HG03354 (cell line): Measurements from ENCODE around the gene MYO5B.

Experiments
- ATAC-seq: cut with Tn5 transposase; IDR thresholded peaks from one replicate; pipeline ENCODE4 v1.9.1; 2021; ENCODE audit warnings: mild to moderate bottlenecking; ENCODE audit not compliant: unreplicated experiment, poor library complexity, severe bottlenecking

Gene MYO5B

DNA sequence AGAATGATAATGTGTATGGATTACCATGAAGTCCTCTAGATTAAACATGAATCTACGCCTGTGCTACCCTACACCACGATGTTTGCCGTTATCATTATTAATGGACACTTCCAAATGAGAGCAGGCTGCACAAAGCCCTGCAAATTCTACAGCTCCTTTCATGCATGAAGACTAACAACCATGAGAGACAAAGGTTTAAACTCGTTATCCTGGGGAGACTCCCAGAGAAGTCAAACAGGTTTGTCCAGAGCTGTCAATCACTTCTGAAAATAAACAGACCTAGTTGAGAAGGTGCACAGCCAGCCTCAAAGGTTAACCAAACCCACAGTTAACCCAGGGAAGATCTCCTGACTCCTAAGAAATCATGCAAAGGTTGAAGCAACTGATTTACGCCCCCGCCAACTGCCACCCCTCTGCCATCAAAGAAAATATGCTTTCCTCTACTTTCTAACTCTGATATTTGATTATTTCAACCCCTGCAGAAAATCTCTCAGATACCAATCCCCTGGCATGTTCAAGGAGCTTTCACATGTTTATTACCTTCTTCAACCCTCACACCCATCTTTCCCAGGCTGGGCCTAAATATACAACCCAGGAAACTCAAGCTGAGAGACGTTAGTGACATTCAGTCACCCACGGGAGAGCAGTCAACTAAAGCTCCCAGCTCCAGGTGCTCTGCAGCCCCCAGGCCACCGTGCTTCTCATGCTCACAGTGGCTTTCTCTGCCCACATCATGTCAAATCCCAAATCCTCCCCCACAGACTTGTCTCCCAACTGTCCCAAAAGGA is 35.9 kb downstream of the MYO5B start:
- no peak for ATAC-seq

DNA sequence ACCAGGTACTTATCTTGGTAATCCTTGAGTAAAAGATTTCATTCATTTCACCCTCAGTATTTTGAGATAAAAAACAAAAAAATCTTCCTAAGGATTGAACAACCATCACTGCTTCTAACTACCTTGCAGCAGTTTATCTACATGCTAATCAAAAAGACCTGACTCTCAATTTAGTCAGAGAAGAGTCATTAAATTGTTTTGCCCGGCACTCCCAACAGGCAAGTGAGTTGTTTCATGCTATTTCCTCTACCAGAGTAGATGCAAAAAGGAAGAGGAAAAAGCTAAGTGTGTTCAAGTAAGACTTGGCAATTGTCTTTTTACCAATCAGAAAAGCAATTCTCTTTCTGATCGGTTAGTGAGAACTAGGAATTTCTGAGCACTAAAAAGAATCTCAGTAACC is 39.5 kb downstream of the MYO5B start:
- ATAC-seq, result no peak

DNA sequence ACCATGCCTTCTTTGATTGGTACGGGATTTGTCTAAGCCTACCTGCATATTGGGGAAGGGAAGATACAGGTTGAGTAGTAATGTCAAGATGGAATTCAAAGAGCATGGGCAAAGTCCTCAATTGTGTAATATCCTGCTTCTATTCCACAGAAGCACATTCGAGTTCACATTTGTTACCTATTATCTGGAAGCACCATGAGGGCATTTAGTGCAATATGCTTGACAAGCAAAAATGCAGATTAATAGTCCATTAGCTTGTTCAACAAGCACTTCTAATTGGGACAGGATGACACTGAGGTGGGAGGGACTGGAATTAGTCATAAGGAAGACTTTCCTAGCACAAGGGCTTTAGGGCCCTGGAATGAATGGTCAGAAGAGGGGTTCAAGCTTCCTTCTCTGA is 40.5 kb downstream of the MYO5B start:
- no peak for ATAC-seq

DNA sequence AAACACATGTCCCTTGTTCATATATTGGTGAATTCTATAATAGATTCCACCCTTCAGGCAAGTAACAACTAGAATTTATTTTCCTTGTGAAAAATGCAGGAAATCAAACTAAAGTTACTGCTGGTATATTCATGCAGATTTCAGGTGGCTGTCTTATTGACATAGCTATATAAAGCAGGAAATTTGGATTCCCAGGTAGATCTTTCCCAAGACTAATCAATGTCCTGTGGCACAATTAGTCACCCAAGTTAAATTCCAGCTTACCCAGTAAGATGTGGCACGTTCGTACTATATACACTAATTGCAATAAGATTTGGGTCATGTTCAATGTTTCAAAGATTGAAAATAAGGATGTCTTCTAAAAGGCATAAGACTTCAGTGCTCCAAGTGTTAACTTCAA is 42.0 kb downstream of the MYO5B start:
- ATAC-seq, result no peak

DNA sequence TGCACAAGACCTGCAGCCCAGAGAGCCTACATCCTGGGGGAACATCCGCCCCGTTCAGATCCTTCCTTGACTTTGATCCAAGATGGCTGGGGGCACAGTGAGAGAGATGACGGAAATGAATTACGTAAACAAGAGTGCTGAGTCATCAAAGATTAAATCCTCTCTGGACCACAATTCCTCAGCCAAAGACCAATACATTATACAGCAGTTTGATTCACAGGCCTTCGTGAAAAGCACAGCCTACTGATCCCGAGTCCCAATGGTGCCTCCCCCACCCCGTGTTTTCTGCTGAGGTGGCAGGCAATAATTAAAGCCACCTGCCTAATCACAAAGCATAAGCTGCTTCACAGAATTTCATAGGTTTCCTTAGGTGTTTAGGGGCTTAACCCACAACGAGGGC is 43.0 kb downstream of the MYO5B start:
- ATAC-seq, result no peak

DNA sequence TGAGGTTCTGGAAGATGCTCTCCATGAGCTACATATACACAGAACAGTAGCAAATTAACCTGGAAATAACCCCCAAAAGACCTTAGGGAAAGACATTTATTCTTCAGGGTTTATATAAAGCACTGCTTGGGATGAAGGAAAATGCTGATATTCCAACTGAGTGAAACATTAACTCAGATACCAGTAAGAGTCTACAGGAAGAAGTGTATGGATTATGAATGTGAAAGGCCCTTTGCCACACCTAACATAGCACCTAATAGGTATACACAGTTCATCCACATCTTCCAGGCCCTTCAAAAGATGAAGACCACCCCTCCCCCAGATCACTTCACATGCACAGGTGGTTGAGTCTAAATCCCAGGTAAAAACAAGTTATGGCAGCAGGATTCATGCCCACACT is 50.4 kb downstream of the MYO5B start:
- ATAC-seq, result no peak

DNA sequence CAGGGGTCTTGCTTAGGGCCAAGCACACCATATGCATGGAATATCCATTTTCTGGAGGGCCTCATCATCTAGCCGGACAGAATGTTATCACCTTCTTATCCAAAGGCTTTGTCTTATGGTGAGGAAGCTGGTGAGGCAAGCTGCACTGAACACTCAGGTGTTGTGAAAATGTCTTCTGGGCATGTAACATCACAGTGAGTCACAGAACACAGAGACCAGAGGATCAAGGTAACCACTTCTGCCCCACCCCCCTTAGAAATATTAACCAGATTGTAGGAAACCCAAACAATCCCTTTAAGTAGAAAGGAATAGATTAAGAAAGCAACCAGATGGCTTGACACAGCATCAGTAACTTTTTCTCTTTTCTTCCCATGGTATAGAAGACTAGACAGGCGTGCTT is 51.1 kb downstream of the MYO5B start:
- ATAC-seq, result no peak

DNA sequence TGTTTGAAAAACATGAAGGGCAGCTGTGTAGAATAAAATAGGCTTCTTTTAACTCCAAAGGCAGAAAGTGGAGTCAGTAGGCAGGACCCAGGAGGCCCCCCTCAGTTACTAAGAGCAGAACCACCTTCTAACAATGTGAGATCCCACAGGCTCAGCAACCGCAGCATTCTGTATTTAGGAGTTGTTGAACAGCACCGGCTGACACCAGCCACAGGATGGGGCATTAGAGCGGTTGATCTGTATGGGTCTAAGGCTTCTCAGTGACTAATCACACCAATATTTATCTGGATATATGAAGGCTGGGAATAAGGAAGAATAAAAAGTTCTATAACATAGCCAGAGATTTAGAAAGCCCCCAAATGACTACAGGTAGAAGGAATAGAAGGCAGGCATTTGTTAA is 51.7 kb downstream of the MYO5B start:
- no peak for ATAC-seq

DNA sequence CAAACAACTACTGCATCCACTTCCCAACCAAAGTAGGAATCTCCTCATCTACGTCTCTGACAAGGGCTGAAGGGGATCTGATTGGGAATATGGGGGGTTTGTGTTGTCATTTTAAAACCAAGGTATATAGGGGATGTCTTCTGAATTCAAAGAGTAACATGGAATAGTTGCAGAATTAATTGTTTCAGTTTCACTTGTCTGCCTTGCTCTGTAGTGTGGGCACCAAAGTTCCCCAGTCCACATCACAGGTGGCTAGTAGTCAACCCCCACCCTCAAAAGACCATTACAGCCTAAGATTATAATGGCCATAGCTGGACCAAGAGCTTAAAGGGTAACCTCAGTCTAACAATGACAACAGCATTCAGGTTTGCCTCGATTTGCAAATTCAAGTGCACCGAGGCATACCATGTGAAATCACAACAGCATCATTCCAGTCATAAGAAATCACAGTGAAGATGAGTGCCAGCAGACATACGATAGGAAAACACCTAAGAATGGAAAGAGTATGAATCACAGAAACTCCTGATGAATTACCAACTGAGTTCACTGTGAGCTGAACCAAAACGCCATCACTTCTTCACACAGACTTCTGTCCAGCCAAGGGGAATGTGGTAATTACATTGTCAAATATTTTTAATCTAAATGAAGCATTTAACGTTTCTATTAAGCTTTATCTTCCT is 52.4 kb downstream of the MYO5B start:
- no peak for ATAC-seq

DNA sequence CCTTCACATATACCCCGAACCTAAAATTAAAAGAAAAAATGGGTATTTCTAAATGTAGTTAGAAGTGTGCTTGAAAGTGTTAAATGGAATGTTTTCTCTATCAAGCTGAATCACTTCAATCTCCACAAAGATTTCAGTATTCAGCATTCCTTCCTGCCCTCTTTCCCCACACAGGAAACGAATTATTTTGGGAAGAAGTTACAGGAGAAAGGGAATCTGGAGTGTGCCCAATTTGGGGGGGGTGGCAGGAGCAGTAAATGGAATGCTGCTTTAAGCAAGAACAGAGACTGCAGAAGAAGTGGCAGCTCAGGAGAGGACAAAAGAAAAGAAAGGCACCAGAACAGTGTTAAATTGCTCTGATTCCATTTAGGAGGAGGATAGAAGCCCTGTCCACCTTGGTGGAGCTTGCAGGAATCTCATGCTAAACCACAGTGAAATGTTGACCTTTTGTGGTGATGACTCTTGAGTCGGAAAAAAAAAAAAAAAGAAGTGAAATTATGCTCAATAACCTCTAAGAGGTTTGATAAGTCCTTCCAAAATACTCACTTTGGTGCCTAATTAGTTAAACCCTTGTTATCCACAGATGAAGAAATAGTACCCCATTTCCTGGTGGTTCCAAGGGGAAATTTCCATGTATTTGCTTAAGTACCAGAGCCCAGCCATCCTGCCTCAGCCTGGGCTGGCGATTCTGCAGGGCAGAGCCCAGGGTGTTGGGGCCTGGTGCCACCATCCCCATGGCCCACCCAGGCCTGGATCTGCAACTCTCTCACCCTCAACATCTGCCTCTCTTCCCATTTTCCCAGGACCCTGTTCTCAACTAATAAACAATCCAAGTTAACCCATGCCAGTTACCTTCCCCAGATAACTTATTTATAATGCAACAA is 56.5 kb downstream of the MYO5B start:
- no peak for ATAC-seq

DNA sequence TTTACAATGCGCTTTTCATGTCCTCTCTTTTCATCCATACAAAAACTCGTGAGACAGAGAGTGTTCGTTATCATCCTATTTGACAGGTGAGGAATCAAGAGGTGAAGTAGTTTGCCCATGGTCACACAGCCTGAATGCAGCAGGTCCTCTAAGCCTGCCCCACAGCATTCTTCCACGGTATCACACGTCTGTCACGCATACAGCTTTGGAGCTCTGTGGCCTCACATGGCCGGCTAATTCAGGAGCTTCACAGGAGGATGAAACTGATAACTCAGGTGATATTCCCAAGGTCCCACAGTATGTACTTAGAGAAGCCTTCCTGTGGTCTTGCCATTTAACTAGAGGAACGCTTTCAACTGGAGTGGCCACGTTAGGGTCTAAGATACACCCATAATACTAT is 59.0 kb downstream of the MYO5B start:
- no peak for ATAC-seq

DNA sequence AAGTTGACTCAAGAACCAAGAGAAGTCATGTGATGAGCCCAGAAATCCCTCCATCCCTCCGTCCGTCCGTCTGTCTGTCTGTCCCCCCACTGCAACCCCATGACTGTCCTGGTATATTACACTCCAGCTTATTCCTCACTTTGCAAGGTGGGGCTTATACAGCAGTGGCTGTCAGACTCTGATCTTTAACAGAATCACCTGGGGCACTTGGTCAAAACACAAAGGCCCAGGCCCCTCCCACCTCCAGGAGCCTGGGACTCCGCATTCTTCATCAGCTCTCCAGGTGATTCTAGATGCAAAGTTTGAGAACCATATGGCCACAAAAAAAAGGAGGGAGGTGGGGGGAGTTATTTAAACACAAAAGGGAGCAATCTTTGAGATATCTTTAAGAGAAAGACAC is 61.4 kb downstream of the MYO5B start:
- ATAC-seq, result no peak

DNA sequence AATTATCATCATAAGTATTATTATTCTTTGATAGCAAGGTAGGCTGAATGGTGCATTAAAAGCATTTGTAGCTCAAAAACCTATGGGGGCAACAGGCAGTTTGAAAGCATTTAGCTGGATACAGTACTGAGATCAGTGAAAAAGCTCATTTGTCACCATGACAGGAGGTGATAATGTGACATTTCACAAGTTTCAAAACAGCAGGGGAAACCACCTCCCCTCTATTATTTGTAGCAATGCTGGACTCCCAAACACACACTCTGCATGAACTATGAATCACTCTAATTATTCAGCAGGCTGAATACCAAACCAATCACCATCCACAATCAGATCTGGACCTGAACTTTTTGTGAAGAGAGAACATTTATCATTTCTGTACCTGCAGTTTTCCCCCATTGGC is 63.4 kb downstream of the MYO5B start:
- ATAC-seq, result no peak

DNA sequence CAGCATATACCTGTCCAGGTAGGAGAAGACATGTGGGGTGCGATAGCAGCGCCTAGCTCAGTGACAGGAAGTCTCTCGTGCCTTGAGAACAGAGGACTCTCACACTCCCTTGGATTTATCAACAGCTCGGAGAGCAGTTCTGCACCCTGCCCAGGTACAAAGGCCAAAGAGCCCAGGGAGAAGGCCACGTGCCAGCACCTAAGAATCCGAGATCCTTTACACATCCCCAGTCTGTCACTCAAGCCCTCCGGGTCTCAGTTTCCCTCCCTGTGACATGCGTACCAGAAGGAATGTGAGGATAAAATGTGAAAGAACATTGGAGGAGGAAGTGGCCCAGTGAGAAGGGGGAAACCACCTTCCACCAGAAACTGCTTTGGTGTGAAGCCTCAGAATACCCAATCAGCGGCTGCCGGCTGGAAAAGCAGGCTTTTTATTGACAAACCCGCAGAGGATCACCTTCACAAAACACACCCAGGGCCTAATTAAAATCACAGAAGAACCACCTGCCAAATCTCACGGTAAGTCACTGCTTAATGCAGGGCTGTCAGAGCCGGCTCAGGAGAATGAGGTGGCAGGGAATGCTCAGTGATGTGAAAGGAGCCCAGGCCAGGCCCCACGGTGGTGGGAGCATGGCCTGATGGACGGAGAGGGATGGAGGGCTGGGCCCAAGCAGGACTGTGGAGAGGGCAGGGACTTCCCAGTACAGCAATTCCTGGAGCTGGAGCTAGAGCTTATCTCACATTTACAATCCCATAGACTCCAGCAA is 66.3 kb downstream of the MYO5B start:
- ATAC-seq, result no peak

DNA sequence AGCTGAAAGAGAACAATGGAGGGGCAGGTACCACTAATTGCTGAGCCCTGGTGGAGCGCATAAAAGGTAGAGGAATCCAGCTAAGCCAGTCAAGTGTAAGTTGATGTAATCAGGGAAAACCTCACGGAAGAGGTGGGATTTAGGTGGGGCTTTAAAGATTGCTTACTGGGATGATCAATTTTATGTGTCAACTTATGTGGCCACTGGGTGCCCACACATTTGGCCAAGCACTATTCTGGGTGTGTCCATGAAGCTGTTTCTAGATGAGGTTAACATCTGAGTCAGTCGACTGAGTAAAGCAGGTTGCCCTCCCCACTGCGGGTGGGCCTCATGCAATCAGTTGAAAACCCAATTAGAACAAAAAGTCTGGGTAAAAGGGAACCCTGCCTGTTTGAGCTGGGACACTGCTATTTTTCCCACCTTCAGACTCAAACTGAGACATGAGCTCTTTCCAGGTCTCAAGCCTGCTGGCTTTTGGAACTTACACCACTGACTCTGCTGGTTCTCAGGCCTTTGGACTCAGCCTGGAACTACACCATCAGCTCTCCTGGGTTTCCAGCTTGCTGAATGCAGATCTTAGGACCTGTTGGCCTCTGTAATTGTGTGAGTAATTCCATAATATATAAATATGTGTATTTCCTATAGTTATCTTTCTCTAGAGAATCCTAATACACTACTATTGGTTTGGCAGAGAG is 67.3 kb downstream of the MYO5B start:
- ATAC-seq, result no peak

DNA sequence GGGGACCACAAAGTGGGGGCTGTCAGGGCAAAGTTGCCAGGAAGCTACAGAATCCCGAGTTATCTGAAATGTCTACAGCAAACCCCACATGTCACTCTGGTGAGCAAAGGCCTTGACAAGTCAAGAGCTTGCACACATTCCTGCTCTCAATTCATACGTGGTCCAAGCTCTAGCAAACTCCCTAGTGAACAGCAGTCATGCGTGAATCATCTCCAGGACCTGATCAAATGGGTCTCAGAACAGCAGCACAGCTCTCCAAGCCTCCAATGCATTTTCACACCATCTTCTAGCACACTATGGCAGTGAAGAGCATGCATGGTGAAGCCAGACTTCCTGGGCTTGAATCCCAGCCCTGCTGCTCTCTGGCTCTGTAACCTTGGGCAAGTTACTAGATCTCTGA is 68.5 kb downstream of the MYO5B start:
- ATAC-seq, result no peak

DNA sequence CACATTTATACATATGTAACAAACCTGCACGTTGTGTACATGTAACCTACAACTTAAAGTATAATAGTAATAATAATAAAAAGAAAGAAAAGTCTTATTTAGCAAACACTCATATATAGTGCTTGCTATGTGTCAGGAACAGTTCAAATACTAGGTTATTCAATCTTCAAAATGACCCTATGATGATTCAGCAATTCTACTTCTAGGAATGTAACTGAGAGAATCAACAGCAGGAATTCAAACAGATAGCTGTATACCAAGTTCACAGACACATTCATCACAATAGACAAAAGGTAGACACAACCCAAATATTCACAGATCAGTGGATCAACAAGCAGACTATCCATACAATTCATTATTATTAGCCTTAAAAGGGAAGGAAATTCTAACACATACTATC is 69.5 kb downstream of the MYO5B start:
- no peak for ATAC-seq

DNA sequence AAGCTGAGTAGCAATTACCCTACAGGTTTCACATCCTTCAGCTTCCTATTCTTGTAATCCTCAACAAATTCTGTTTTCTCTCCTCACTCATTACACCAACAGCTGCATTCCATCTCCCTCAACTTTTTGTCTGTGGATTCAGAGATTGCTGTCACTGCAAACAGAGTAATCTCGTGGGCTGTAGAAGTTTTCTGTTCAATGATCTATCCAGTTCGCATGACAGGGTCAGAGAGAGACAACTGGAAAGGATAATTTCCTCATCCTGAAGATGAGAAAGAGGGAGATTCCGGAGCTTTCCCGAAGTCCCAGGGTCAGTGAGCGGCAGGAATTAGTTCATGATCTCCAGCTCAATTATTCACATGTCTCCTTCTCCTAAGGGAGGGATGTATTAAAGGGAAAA is 75.7 kb downstream of the MYO5B start:
- no peak for ATAC-seq

DNA sequence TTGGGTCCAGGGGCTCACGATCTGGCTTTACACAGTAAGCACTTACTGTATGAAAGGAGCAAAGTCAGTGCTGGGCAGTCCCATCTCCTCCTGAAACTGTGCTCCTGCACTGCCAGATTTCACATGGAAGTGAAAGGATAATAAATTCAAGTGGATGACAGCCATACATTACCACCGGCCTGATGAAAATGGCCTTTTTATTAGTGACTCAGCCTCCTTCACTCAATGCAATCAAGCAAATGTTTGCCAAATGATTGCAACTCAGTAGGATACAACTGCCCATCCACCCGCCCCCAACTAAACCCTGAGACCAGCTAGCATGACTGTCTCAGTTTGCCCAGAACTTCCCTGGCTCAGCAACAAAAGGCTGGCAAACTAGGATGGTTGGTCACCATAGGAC is 77.1 kb downstream of the MYO5B start:
- no peak for ATAC-seq
